HepG2 (cell line): ENCODE results near the gene RPLP2. TPM values are rescaled to one million over a fixed set of nuclear protein-coding genes. Genes with fewer than 3 reads are reported as not detected.
A peak's percentile ranks its signal among the peaks of the same experiment; 100 is the strongest.

Experiments used
- CENPBD1 ChIP-seq: sonication (generic); formaldehyde crosslinking; IDR thresholded peaks from 2 replicates; pipeline ENCODE4 v1.8.0; 2022; ENCODE audit warnings: missing genetic modification reagents, low read depth, mild to moderate bottlenecking, borderline replicate concordance
- MXD3 ChIP-seq: IDR thresholded peaks from 2 replicates; pipeline ENCODE4 v1.6.1; 2016; ENCODE audit warnings: mild to moderate bottlenecking, missing biosample characterization, missing genetic modification reagents
- NRL ChIP-seq: sonication (generic); formaldehyde crosslinking; IDR thresholded peaks from 2 replicates; pipeline ENCODE4 v1.5.0; 2020; ENCODE audit warnings: missing genetic modification reagents, mild to moderate bottlenecking, moderate library complexity, borderline replicate concordance
- POGK ChIP-seq: sonication (generic); formaldehyde crosslinking; conservative IDR thresholded peaks from 2 replicates; pipeline ENCODE4 v1.8.0; 2022; ENCODE audit warnings: mild to moderate bottlenecking, moderate library complexity, missing genetic modification reagents
- POLR2AphosphoS5 ChIP-seq: IDR thresholded peaks from 2 replicates; pipeline ENCODE4 v1.6.1; 2012; ENCODE audit warnings: low read depth, low read length
- SP140L ChIP-seq: sonication (generic); formaldehyde crosslinking; IDR thresholded peaks from 2 replicates; pipeline ENCODE4 v1.4.0; 2020; ENCODE audit warnings: missing genetic modification reagents, borderline replicate concordance
- SP4 ChIP-seq: sonication (generic); formaldehyde crosslinking; IDR thresholded peaks from 2 replicates; pipeline ENCODE4 v1.8.1; 2023; ENCODE audit warnings: mild to moderate bottlenecking, missing genetic modification reagents
- SRSF9 ChIP-seq: fragments of 200-400 bp; formaldehyde crosslinking; IDR thresholded peaks from 2 replicates; pipeline ENCODE4 v1.6.1; 2018; ENCODE audit warnings: borderline replicate concordance, mild to moderate bottlenecking, low read depth, low read length; ENCODE audit not compliant: insufficient read depth, poor library complexity, severe bottlenecking
- TAF1 ChIP-seq: sonication (generic); formaldehyde crosslinking; IDR thresholded peaks from 2 replicates; pipeline ENCODE4 v1.4.0; 2020; ENCODE audit warnings: missing genetic modification reagents
- TMF1 ChIP-seq: sonication (generic); formaldehyde crosslinking; IDR thresholded peaks from 2 replicates; pipeline ENCODE4 v1.8.1; 2022; ENCODE audit warnings: low read depth, missing genetic modification reagents
- YY1 ChIP-seq: IDR thresholded peaks from 2 replicates; pipeline ENCODE4 v1.6.1; 2011; ENCODE audit warnings: low read length, low read depth, moderate library complexity, mild to moderate bottlenecking; ENCODE audit not compliant: insufficient read depth, insufficient replicate concordance
- ZFP41 ChIP-seq: sonication (generic); formaldehyde crosslinking; IDR thresholded peaks from 2 replicates; pipeline ENCODE4 v1.4.0; 2020; ENCODE audit warnings: mild to moderate bottlenecking, missing genetic modification reagents, borderline replicate concordance
- ZNF256 ChIP-seq: sonication (generic); formaldehyde crosslinking; conservative IDR thresholded peaks from 2 replicates; pipeline ENCODE4 v1.4.0; 2020; ENCODE audit warnings: missing genetic modification reagents
- ZNF343 ChIP-seq: sonication (generic); formaldehyde crosslinking; IDR thresholded peaks from 2 replicates; pipeline ENCODE4 v1.4.0; 2020; ENCODE audit warnings: mild to moderate bottlenecking, missing genetic modification reagents
- ZNF543 ChIP-seq: sonication (generic); formaldehyde crosslinking; IDR thresholded peaks from 2 replicates; pipeline ENCODE4 v1.4.0; 2020; ENCODE audit warnings: mild to moderate bottlenecking, missing genetic modification reagents
- ZNF605 ChIP-seq: sonication (generic); formaldehyde crosslinking; IDR thresholded peaks from 2 replicates; pipeline ENCODE4 v1.8.0; 2022; ENCODE audit warnings: mild to moderate bottlenecking, missing genetic modification reagents
- ZNF746 ChIP-seq: sonication (generic); formaldehyde crosslinking; IDR thresholded peaks from 2 replicates; pipeline ENCODE4 v1.8.0; 2022; ENCODE audit warnings: mild to moderate bottlenecking, missing genetic modification reagents
- ZSCAN22 ChIP-seq: sonication (generic); formaldehyde crosslinking; IDR thresholded peaks from 2 replicates; pipeline ENCODE4 v1.4.0; 2020; ENCODE audit warnings: mild to moderate bottlenecking, missing genetic modification reagents
- polyA plus RNA-seq, 8 experiments: library from polyadenylated mRNA; depleted of rRNA in 3 of 8; stranded (reverse) in 7 of 8; unstranded in 1 of 8; fragments of >200 nt; fragmentation: Illumina TruSeq in 4 of 8; extraction: Trizol in 4 of 8; gene quantifications; 2 replicates each; pipeline versions ENCODE4 v1.2.1 to v1.2.3, GENCODE V29; 2011 to 2016; ENCODE audit warnings: low read depth in 4 of 8, missing spikeins in 1 of 8, mixed read lengths in 1 of 8; ENCODE audit not compliant: insufficient read depth in 1 of 8
- total RNA-seq, 5 experiments: library from RNA; depleted of rRNA; stranded (reverse); fragments of >200 nt; fragmentation: Illumina TruSeq; extraction: Trizol; gene quantifications; 2 replicates each; pipeline ENCODE4 v1.2.3, GENCODE V29; 2016; ENCODE audit warnings: low read depth in 1 of 5
- TF ChIP-seq, protein P1 (sequence below): sonication (generic); formaldehyde crosslinking; IDR thresholded peaks from 2 replicates; pipeline ENCODE4 v1.4.0; 2020; ENCODE audit warnings: missing genetic modification reagents, mild to moderate bottlenecking, borderline replicate concordance
- TF ChIP-seq, protein P2 (sequence below): conservative IDR thresholded peaks from 2 replicates; pipeline ENCODE4 v1.6.1; 2018; ENCODE audit warnings: missing genetic modification reagents

The RPLP2 gene
- total and polyA plus RNA-seq, 2 of the 13 experiments (the other 11 are each of a cell fraction or from before 2014, with no cell fraction given) = 978 to 2,106 TPM

DNA sequence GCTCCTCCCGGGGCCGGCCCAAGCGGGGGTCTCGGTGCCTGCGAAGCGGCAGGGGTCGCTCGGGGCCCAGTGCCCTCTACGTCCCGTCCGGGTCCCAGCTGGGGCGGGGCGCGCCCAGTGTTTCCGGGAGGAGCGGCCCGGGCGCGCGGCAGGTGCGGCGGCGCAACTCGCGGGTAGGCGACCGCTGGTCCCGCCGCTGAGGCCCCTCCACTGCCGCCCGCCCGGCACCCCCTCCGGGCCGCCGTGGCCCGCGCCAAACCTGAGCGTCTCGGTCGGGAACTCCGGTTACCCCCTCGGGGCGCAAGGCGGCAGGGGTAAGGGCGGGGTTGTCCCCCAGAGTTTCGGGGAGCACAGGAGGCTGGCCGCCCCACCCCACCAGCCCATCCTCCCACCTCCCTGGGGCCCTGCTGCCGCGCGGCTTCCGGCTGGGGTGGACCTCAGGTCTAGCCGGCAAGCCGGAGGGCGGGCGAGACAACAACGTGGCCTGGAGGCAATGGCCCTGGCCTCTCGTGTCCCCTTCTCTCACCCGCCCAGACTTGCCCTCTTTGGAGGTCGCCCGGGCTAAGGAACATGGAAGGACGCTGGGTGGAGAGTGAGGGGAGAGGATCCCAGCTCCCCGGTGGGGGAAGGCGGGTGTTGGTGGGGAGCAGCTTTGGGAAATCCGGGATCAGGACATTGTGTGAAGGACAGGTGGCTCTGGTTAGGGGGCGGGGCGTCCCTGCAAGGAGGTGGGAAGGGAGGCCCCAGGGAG, 17.6 kb downstream of the RPLP2 start (continued):
- TF ChIP-seq, protein P1, sequence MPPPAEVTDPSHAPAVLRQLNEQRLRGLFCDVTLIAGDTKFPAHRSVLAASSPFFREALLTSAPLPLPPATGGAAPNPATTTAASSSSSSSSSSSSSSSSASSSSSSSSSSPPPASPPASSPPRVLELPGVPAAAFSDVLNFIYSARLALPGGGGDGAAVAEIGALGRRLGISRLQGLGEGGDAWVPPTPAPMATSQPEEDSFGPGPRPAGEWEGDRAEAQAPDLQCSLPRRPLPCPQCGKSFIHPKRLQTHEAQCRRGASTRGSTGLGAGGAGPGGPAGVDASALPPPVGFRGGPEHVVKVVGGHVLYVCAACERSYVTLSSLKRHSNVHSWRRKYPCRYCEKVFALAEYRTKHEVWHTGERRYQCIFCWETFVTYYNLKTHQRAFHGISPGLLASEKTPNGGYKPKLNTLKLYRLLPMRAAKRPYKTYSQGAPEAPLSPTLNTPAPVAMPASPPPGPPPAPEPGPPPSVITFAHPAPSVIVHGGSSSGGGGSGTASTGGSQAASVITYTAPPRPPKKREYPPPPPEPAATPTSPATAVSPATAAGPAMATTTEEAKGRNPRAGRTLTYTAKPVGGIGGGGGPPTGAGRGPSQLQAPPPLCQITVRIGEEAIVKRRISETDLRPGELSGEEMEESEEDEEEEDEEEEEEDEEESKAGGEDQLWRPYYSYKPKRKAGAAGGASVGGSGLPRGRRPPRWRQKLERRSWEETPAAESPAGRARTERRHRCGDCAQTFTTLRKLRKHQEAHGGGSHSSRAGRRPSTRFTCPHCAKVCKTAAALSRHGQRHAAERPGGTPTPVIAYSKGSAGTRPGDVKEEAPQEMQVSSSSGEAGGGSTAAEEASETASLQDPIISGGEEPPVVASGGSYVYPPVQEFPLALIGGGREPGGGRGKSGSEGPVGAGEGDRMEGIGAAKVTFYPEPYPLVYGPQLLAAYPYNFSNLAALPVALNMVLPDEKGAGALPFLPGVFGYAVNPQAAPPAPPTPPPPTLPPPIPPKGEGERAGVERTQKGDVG (CRISPR knock-in tag) = peak; percentile 49; the same call in 1 of the 2 replicates
- TF ChIP-seq TMF1 (CRISPR knock-in tag) = peak; percentile 32; the same call in 1 of the 2 replicates
- 0 out of 2 replicates have a peak, but pooled peaks have one; percentile 28 for TF ChIP-seq ZSCAN22
- peak; percentile 70 for TF ChIP-seq SP4 (CRISPR knock-in tag)
- TF ChIP-seq, protein P2, sequence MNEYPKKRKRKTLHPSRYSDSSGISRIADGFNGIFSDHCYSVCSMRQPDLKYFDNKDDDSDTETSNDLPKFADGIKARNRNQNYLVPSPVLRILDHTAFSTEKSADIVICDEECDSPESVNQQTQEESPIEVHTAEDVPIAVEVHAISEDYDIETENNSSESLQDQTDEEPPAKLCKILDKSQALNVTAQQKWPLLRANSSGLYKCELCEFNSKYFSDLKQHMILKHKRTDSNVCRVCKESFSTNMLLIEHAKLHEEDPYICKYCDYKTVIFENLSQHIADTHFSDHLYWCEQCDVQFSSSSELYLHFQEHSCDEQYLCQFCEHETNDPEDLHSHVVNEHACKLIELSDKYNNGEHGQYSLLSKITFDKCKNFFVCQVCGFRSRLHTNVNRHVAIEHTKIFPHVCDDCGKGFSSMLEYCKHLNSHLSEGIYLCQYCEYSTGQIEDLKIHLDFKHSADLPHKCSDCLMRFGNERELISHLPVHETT (CRISPR knock-in tag) = peak; percentile 54; the same call in 1 of the 2 replicates
- peak; percentile 76; the same call in 1 of the 2 replicates for TF ChIP-seq ZNF343 (CRISPR knock-in tag)
- TF ChIP-seq YY1 = peak; percentile 10
- peak; percentile 40; the same call in 1 of the 2 replicates for TF ChIP-seq POGK
- peak; percentile 67 for TF ChIP-seq TAF1
- TF ChIP-seq ZFP41 (CRISPR knock-in tag) = peak; percentile 69; the same call in 1 of the 2 replicates
- TF ChIP-seq SRSF9 = no peak
- peak; percentile 71; the same call in 1 of the 2 replicates for TF ChIP-seq NRL (CRISPR knock-in tag)
- TF ChIP-seq ZNF605 (CRISPR knock-in tag) = no peak
- TF ChIP-seq ZNF543 = peak; percentile 81; the same call in 1 of the 2 replicates
- TF ChIP-seq SP140L (CRISPR knock-in tag) = no peak
- TF ChIP-seq ZNF256 (CRISPR knock-in tag) = no peak
- peak; percentile 98 for TF ChIP-seq ZNF746 (CRISPR knock-in tag)
- TF ChIP-seq CENPBD1 (CRISPR knock-in tag) = no peak
- TF ChIP-seq POLR2AphosphoS5 = peak; percentile 44; the same call in 1 of the 2 replicates
- peak; percentile 74; the same call in 1 of the 2 replicates for TF ChIP-seq MXD3 (CRISPR knock-in tag)
